ENCODE results near the gene KHDC4.

DNA sequence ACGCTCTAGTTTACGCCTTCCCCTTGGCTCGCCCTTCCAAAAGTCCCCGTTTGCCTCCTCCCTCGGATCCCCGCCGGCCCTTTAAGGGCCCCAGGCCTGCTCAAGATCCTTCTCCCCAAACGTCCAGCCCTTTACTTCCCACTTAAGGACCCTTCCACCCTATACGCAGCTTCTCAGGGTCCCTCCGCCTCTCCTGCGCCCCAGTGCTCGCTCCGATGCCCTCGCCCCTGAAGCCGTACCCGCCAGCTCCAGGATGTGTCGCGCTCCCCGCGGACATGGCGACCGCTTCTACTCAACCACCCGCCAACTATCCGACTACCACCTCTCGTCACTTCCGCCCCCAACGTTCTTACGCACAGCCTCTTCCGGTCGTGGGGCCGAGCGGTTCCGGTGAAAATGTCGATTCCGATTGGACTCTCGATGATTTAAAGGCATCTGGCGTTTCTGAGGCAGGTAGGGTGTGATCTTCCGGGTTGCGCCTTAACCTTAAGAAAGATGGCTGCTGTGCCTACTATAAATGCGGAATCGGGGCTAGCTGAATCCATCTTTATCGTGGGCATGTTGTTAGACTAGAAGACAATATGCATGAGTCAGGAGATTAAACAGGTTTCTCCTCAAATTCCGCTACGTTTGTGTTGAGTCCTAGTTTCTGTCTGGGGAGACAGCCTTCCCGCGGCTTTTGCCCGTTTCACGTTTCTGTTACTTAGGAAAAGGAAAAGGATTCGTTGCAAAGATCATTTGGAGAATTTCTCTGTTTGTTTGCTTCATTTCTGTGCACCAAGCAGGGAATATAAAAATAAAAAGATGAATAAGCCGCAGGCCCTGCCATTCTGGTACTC, at the start of gene KHDC4:
- TF ChIP-seq, protein P1, sequence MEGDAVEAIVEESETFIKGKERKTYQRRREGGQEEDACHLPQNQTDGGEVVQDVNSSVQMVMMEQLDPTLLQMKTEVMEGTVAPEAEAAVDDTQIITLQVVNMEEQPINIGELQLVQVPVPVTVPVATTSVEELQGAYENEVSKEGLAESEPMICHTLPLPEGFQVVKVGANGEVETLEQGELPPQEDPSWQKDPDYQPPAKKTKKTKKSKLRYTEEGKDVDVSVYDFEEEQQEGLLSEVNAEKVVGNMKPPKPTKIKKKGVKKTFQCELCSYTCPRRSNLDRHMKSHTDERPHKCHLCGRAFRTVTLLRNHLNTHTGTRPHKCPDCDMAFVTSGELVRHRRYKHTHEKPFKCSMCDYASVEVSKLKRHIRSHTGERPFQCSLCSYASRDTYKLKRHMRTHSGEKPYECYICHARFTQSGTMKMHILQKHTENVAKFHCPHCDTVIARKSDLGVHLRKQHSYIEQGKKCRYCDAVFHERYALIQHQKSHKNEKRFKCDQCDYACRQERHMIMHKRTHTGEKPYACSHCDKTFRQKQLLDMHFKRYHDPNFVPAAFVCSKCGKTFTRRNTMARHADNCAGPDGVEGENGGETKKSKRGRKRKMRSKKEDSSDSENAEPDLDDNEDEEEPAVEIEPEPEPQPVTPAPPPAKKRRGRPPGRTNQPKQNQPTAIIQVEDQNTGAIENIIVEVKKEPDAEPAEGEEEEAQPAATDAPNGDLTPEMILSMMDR (IDR thresholded peaks at IDR 0.05) = peak in 1 of 3 experiments; percentile 8
- peak; percentile 100 for TF ChIP-seq POLR2AphosphoS5 (IDR thresholded peaks at IDR 0.05; ENCODE audit: insufficient read depth in 1 of 2, low read depth in 1 of 2)

All from vagina (tissue), 2 donors.